ENCODE results near the gene LCT. TPM values are rescaled to one million over a fixed set of nuclear protein-coding genes. Genes with fewer than 3 reads are reported as not detected.
A peak's percentile ranks its signal among the peaks of the same experiment; 100 is the strongest.

The LCT gene
- total and polyA plus RNA-seq, 2 donors: 0.09 to 1.1 TPM

- H3K9me3 ChIP-seq (ENCODE audit: control insufficient read depth in 2 of 2, insufficient read depth in 1 of 2, low read length in 1 of 2): no peaks in the 10 kb centered on the region
- H3K36me3 ChIP-seq (ENCODE audit: control insufficient read depth in 2 of 2, insufficient read depth in 2 of 2, low read length in 1 of 2): peaks cover 37 to 83% of the 10 kb centered on the region in 2 donors
- H3K4me3 ChIP-seq (ENCODE audit: low read length in 2 of 2): no peak overlapping the region
- H3K4me1 ChIP-seq (ENCODE audit: control insufficient read depth in 2 of 2, insufficient read depth in 2 of 2, low read length in 2 of 2): no peaks in the 10 kb centered on the region
- DNase-seq (ENCODE audit: low read depth in 6 of 9, low spot score in 9 of 9): no peak
- WGBS: 99% methylated on average over 3 of the region's 3 CpGs
- H3K27ac ChIP-seq (ENCODE audit: low read depth in 1 of 2, low read length in 1 of 2): no peak overlapping the region
- no peaks in the 10 kb centered on the region for H3K27me3 ChIP-seq (ENCODE audit: control insufficient read depth in 2 of 2, insufficient read depth in 1 of 2, low read length in 1 of 2)
Measured at GRCh38 chr2:135843671-135844070, 6.7 kb upstream of the LCT start.

GRCh38 chr2:135840601-135841000 lies 3.6 kb upstream of the LCT start:
- Histone ChIP-seq H3K4me3 (ENCODE audit: low read length in 2 of 2) (no peak overlapping the region), H3K27ac (ENCODE audit: low read depth in 1 of 2, low read length in 1 of 2) (no peak overlapping the region), H3K9me3 (ENCODE audit: control insufficient read depth in 2 of 2, insufficient read depth in 1 of 2, low read length in 1 of 2) (no peaks in the 10 kb centered on the region), H3K36me3 (ENCODE audit: control insufficient read depth in 2 of 2, insufficient read depth in 2 of 2, low read length in 1 of 2) (peaks cover 30 to 63% of the 10 kb centered on the region in 2 donors), H3K4me1 (ENCODE audit: control insufficient read depth in 2 of 2, insufficient read depth in 2 of 2, low read length in 2 of 2) (peaks cover under 1 to 2% of the 10 kb centered on the region in 2 donors), H3K27me3 (ENCODE audit: control insufficient read depth in 2 of 2, insufficient read depth in 1 of 2, low read length in 1 of 2) (no peaks in the 10 kb centered on the region)
- DNase-seq (ENCODE audit: low read depth in 6 of 9, low spot score in 9 of 9): peak in 1 of 9 donors; percentile 25
- WGBS: 92% methylated on average over 2 of the region's 2 CpGs

DNA sequence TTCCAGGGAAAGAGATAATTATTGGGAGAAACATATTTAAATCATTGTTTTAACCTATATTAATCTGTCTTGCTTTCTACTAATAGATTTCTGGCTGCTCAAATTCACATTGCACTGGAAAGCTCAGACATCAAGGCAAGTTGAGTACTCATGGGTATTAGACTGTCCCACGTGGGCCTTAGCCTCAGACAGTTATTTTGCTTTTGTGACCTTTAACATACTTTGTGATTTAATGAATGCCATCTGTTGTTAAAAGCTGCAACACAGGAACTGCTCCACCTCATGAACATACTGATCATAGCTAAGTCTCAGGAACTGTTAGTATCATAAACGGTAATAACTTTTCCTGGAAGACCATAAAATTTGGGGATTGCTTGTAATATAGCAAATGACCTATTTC lies 2.7 kb upstream of the LCT start:
- Histone ChIP-seq H3K27me3 (ENCODE audit: control insufficient read depth in 2 of 2, insufficient read depth in 1 of 2, low read length in 1 of 2) (no peaks in the 10 kb centered on the region), H3K4me1 (ENCODE audit: control insufficient read depth in 2 of 2, insufficient read depth in 2 of 2, low read length in 2 of 2) (peaks cover 3 to 6% of the 10 kb centered on the region in 2 donors), H3K27ac (ENCODE audit: low read depth in 1 of 2, low read length in 1 of 2) (no peak overlapping the region), H3K4me3 (ENCODE audit: low read length in 2 of 2) (no peak overlapping the region), H3K36me3 (ENCODE audit: control insufficient read depth in 2 of 2, insufficient read depth in 2 of 2, low read length in 1 of 2) (peaks cover 30 to 54% of the 10 kb centered on the region in 2 donors), H3K9me3 (ENCODE audit: control insufficient read depth in 2 of 2, insufficient read depth in 1 of 2, low read length in 1 of 2) (no peaks in the 10 kb centered on the region)
- WGBS: 83% methylated on average over 2 of the region's 2 CpGs
- DNase-seq (ENCODE audit: low read depth in 6 of 9, low spot score in 9 of 9): no peak

GRCh38 chr2:135838502-135838901 lies 1.5 kb upstream of the LCT start:
- no peak for DNase-seq (ENCODE audit: low read depth in 6 of 9, low spot score in 9 of 9)
- Histone ChIP-seq H3K9me3 (ENCODE audit: control insufficient read depth in 2 of 2, insufficient read depth in 1 of 2, low read length in 1 of 2) (no peaks in the 10 kb centered on the region), H3K4me1 (ENCODE audit: control insufficient read depth in 2 of 2, insufficient read depth in 2 of 2, low read length in 2 of 2) (peaks cover 3 to 6% of the 10 kb centered on the region in 2 donors), H3K4me3 (ENCODE audit: low read length in 2 of 2) (no peak overlapping the region), H3K36me3 (ENCODE audit: control insufficient read depth in 2 of 2, insufficient read depth in 2 of 2, low read length in 1 of 2) (peaks cover 19 to 42% of the 10 kb centered on the region in 2 donors), H3K27me3 (ENCODE audit: control insufficient read depth in 2 of 2, insufficient read depth in 1 of 2, low read length in 1 of 2) (no peaks in the 10 kb centered on the region), H3K27ac (ENCODE audit: low read depth in 1 of 2, low read length in 1 of 2) (no peak overlapping the region)
- 97% methylated on average over 3 of the region's 3 CpGs for WGBS

DNA sequence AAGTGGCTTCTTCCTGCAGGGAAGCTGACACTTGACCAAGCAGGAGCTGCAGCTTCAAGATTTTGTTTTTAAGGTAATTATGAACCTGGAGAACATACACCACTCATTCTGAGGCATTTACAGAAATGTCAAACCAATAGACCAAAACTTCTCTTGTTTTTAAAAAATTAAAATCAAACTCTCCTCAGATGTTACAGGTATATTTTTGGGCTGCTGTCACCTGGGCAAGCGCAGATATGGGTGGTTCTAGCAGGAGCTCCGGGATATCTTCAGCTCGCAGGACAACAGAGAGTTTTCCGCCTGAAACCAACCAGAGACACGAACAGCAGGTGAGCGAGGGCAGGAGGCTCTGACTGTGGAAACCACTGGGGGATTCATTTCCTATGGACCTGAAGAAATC lies 4.1 kb downstream of the LCT start:
- no peak for DNase-seq (ENCODE audit: low read depth in 6 of 9, low spot score in 9 of 9)
- WGBS: 93% methylated on average over 6 of the region's 6 CpGs
- Histone ChIP-seq H3K4me3 (ENCODE audit: low read length in 2 of 2) (no peak overlapping the region), H3K4me1 (ENCODE audit: control insufficient read depth in 2 of 2, insufficient read depth in 2 of 2, low read length in 2 of 2) (peaks cover 5 to 29% of the 10 kb centered on the region in 2 donors), H3K27me3 (ENCODE audit: control insufficient read depth in 2 of 2, insufficient read depth in 1 of 2, low read length in 1 of 2) (no peaks in the 10 kb centered on the region), H3K27ac (ENCODE audit: low read depth in 1 of 2, low read length in 1 of 2) (no peak overlapping the region), H3K36me3 (ENCODE audit: control insufficient read depth in 2 of 2, insufficient read depth in 2 of 2, low read length in 1 of 2) (peaks cover 5 to 44% of the 10 kb centered on the region in 2 donors), H3K9me3 (ENCODE audit: control insufficient read depth in 2 of 2, insufficient read depth in 1 of 2, low read length in 1 of 2) (peaks cover 0 to 2% of the 10 kb centered on the region in 2 donors)

DNA sequence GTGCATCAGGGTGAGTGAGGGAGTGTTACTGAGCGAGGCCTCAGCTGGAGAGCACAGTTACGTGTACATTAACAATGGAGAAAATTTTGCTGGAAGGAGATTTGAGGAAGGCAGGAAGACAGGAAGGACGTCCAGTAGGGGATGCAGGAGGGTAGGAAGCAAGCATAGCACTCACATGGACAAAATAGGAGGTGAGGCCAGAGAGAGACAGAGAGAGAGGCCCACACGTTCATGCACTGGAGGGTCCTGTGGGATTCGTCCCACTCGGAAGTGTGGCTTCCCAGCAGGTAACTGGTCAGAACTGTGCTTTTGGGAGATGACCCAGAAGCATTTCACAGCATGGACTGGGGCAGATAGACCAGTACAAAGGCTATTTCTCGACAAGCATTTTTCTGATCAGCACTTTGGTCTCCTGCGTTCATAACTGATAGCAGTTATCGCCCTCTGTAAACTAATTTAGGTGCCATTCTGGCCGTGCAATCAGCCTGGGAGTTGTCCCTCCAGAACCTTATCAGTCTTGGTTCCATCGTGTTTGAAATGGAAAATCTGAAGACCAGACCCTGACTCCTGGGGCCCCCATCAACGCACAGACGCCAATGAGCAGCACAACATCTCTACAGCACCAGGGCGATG lies 5.7 kb downstream of the LCT start:
- H3K9me3 ChIP-seq (ENCODE audit: control insufficient read depth in 2 of 2, insufficient read depth in 1 of 2, low read length in 1 of 2): peaks cover 0 to 2% of the 10 kb centered on the region in 2 donors
- no peak for DNase-seq (ENCODE audit: low read depth in 6 of 9, low spot score in 9 of 9)
- H3K27me3 ChIP-seq (ENCODE audit: control insufficient read depth in 2 of 2, insufficient read depth in 1 of 2, low read length in 1 of 2): no peaks in the 10 kb centered on the region
- peaks cover 10 to 45% of the 10 kb centered on the region in 2 donors for H3K4me1 ChIP-seq (ENCODE audit: control insufficient read depth in 2 of 2, insufficient read depth in 2 of 2, low read length in 2 of 2)
- no peak overlapping the region for H3K27ac ChIP-seq (ENCODE audit: low read depth in 1 of 2, low read length in 1 of 2)
- H3K36me3 ChIP-seq (ENCODE audit: control insufficient read depth in 2 of 2, insufficient read depth in 2 of 2, low read length in 1 of 2): peaks cover 5 to 45% of the 10 kb centered on the region in 2 donors
- 91% methylated on average over 14 of the region's 14 CpGs for WGBS
- H3K4me3 ChIP-seq (ENCODE audit: low read length in 2 of 2): no peak overlapping the region

GRCh38 chr2:135829378-135830135 lies 7.4 kb downstream of the LCT start:
- Histone ChIP-seq H3K4me3 (ENCODE audit: low read length in 2 of 2) (no peak overlapping the region), H3K27me3 (ENCODE audit: control insufficient read depth in 2 of 2, insufficient read depth in 1 of 2, low read length in 1 of 2) (no peaks in the 10 kb centered on the region), H3K4me1 (ENCODE audit: control insufficient read depth in 2 of 2, insufficient read depth in 2 of 2, low read length in 2 of 2) (peaks cover 17 to 56% of the 10 kb centered on the region in 2 donors), H3K9me3 (ENCODE audit: control insufficient read depth in 2 of 2, insufficient read depth in 1 of 2, low read length in 1 of 2) (peaks cover 0 to 2% of the 10 kb centered on the region in 2 donors), H3K36me3 (ENCODE audit: control insufficient read depth in 2 of 2, insufficient read depth in 2 of 2, low read length in 1 of 2) (peaks cover 5 to 45% of the 10 kb centered on the region in 2 donors), H3K27ac (ENCODE audit: low read depth in 1 of 2, low read length in 1 of 2) (no peak overlapping the region)
- DNase-seq (ENCODE audit: low read depth in 6 of 9, low spot score in 9 of 9): no peak
- 93% methylated on average over 13 of the region's 13 CpGs for WGBS

GRCh38 chr2:135826544-135826943 lies 10.4 kb downstream of the LCT start:
- WGBS: 97% methylated on average over 6 of the region's 6 CpGs
- DNase-seq (ENCODE audit: low read depth in 6 of 9, low spot score in 9 of 9): peak in 1 of 9 donors; percentile 30
- Histone ChIP-seq H3K9me3 (ENCODE audit: control insufficient read depth in 2 of 2, insufficient read depth in 1 of 2, low read length in 1 of 2) (peaks cover 7 to 16% of the 10 kb centered on the region in 2 donors), H3K27me3 (ENCODE audit: control insufficient read depth in 2 of 2, insufficient read depth in 1 of 2, low read length in 1 of 2) (no peaks in the 10 kb centered on the region), H3K4me1 (ENCODE audit: control insufficient read depth in 2 of 2, insufficient read depth in 2 of 2, low read length in 2 of 2) (peaks cover 23 to 75% of the 10 kb centered on the region in 2 donors), H3K4me3 (ENCODE audit: low read length in 2 of 2) (no peak overlapping the region), H3K27ac (ENCODE audit: low read depth in 1 of 2, low read length in 1 of 2) (peak overlapping the region in 1 of 2 donors; percentile 95), H3K36me3 (ENCODE audit: control insufficient read depth in 2 of 2, insufficient read depth in 2 of 2, low read length in 1 of 2) (peaks cover 14 to 57% of the 10 kb centered on the region in 2 donors)

- peak in 6 of 9 donors; percentile 54 to 85 (median 66) for DNase-seq (ENCODE audit: low read depth in 6 of 9, low spot score in 9 of 9)
- peaks cover 7 to 16% of the 10 kb centered on the region in 2 donors for H3K9me3 ChIP-seq (ENCODE audit: control insufficient read depth in 2 of 2, insufficient read depth in 1 of 2, low read length in 1 of 2)
- H3K27ac ChIP-seq (ENCODE audit: low read depth in 1 of 2, low read length in 1 of 2): peak overlapping the region; percentile 67 to 95
- H3K4me3 ChIP-seq (ENCODE audit: low read length in 2 of 2): peak overlapping the region; percentile 8 to 38
- peaks cover 28 to 75% of the 10 kb centered on the region in 2 donors for H3K4me1 ChIP-seq (ENCODE audit: control insufficient read depth in 2 of 2, insufficient read depth in 2 of 2, low read length in 2 of 2)
- 3% methylated on average over 11 of the region's 11 CpGs for WGBS
- H3K36me3 ChIP-seq (ENCODE audit: control insufficient read depth in 2 of 2, insufficient read depth in 2 of 2, low read length in 1 of 2): peaks cover 14 to 52% of the 10 kb centered on the region in 2 donors
- H3K27me3 ChIP-seq (ENCODE audit: control insufficient read depth in 2 of 2, insufficient read depth in 1 of 2, low read length in 1 of 2): no peaks in the 10 kb centered on the region
Measured at GRCh38 chr2:135825550-135826176, 11.3 kb downstream of the LCT start.
